Measurements from ENCODE around the gene MEIOSIN.

MEIOSIN gene

GRCh38 chr19:45801603-45802175, 68.5 kb downstream of the MEIOSIN start:
- DNase-seq: no peak

DNA sequence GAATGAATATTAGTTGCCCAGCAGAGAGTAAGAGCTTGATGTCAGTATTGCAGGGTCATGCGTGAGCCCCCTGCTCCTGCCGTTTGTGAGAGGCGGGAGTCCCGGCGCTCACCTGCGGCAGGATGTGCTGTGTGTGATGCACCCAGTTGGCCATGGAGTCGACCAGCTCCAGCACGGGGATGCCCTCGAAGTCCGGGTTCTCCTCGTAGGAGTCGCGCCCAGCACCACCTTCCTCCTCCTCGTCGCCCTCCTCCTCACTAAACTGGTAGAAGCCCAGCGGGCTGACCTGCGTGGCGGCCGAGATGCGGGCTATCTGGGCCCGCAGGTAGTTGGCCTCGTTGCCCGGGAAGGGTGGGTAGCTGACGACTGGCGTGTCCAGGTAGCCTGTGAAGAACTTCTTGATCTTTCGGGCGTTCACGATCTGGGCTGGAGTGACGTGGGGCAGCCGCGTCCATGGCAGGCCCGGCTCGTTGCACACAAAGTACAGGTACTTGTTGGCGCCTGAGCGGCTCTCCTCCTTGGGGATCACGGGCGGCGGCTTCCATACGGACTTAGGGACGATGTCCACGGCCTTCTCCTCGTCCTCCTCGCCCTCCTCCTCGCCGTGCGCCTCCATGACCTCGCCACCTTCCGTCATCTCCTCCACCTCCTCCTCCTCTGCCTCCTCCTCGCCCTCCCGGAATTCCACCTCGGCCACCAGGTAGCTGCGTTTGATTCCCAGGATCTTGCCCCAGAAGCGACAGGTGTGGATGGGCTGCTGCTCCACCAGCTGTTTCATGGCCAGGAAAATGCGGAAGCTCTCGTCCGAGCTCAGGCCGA, 71.1 kb downstream of the MEIOSIN start:
- no peak for DNase-seq

DNA sequence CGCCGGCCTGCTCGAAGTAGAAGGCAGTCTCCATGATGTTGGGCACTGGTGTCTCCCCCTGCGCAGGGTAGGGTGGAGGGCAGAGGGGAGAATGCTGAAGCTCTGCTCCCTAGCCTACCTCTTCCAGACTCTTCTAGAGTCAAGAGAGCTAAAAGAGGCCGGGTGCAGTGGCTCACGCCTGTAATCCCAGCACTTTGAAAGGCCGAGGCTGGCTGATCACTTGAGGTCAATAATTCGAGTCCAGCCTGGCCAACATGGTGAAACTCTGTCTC, 71.7 kb downstream of the MEIOSIN start:
- no peak for DNase-seq

GRCh38 chr19:45805719-45806118, 72.5 kb downstream of the MEIOSIN start:
- DNase-seq: no peak

DNA sequence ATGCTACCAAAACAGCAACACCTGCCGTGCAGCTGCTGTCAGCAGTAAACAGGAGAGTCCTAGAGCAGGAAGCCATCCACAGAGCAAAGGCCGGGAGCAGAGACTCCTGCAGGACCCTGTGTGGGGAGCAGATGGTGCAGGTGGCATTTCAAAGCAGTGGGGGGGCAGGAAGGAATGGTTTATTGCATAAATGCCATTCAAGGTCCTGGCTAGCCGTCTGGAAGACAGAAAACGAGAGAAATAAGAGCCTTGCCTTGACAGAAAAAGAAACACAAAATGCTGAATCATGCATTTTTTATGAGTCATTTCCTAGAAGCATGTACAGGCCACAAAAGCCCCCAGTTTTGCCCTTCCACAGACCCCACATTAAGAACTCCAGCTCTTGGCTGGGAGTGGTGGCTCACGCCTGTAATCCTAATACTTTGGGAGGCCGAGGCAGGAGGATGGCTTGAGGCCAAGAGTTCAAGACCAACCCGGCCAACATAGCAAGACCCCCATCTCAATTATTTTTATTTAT, 76.5 kb downstream of the MEIOSIN start:
- DNase-seq: no peak

DNA sequence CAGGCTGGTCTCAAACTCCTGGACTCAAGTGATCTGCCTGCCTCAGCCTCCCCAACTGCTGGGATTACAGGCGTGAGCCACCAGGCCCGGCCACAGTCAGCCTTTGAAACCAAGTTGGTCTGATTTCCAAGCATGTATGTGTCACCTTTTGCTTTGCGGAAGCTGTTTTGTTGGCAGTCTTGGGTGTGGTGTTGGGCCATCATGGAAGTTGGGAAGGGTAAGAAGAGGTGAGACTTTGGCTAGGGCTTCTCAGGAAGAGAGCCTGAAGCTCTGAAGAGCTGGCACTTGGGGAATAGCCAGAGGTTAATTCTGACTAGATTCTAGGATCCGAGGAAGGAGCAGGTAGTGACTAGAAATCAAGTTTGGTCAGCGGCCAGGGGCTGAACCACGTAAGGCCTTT, 79.1 kb downstream of the MEIOSIN start:
- DNase-seq: no peak
